IMR-90 (cell line): ENCODE measurements around the gene GPR132. TPM values are rescaled to one million over a fixed set of nuclear protein-coding genes. Genes with fewer than 3 reads are reported as not detected.

ENCODE experiments used
- ATAC-seq: fragments of 200-7000 bp; cut with Tn5 transposase; 2 replicates; pipeline ENCODE4 v1.9.1; 2020; ENCODE audit warnings: low read depth, mild to moderate bottlenecking, moderate library complexity
- BruUV-seq: library from RNA; stranded (reverse); fragments of 400-500 nt; replicated peaks from 2 replicates; lab custom pipeline; 2021; lab: Mats Ljungman, UMichigan
- CTCF ChIA-PET: fragments of 300-600 bp; formaldehyde crosslinking; extraction: SDS; loops from one replicate; lab custom pipeline; 2021; ENCODE audit warnings: antibody characterized with exemption; lab: Yijun Ruan, JAX
- POLR2A ChIA-PET: fragments of 300-600 bp; sonication (Branson Sonifier 250); formaldehyde crosslinking; loops from one replicate; lab custom pipeline; 2022; ENCODE audit warnings: antibody characterized with exemption; ENCODE audit not compliant: unreplicated experiment; lab: Charles Lee
- DNase-seq: peaks from one replicate; pipeline ENCODE4 v3.0.0; 2013
- H2AFZ ChIP-seq: replicated peaks from 2 replicates; pipeline ENCODE3; 2013; ENCODE audit warnings: low read length, mild to moderate bottlenecking; ENCODE audit not compliant: poor library complexity
- H2AK5ac ChIP-seq: 2 replicates; pipeline ENCODE4 v1.6.1; 2013; ENCODE audit warnings: low read depth, low read length, inconsistent platforms
- H2AK9ac ChIP-seq: replicated peaks from 2 replicates; pipeline ENCODE3; 2013; ENCODE audit warnings: mild to moderate bottlenecking, low read depth, low read length, moderate library complexity; ENCODE audit not compliant: poor library complexity
- H2BK120ac ChIP-seq: 2 replicates; pipeline ENCODE4 v1.6.1; 2013; ENCODE audit warnings: low read depth, low read length, inconsistent platforms
- H2BK15ac ChIP-seq: 3 replicates; pipeline ENCODE4 v1.6.1; 2013; ENCODE audit warnings: low read depth, low read length, inconsistent platforms
- H2BK20ac ChIP-seq: 2 replicates; pipeline ENCODE4 v1.6.1; 2013; ENCODE audit warnings: low read depth, mild to moderate bottlenecking, inconsistent platforms, low read length, moderate library complexity
- H2BK5ac ChIP-seq: 2 replicates; pipeline ENCODE4 v1.6.1; 2013; ENCODE audit warnings: mild to moderate bottlenecking, low read depth, low read length, inconsistent platforms; ENCODE audit not compliant: poor library complexity, severe bottlenecking
- H3K14ac ChIP-seq: replicated peaks from 2 replicates; pipeline ENCODE4 v1.6.1; 2013; ENCODE audit warnings: low read depth, low read length, inconsistent platforms
- H3K18ac ChIP-seq: 2 replicates; pipeline ENCODE4 v1.6.1; 2013; ENCODE audit warnings: low read depth, low read length, control low read depth
- H3K23ac ChIP-seq: 2 replicates; pipeline ENCODE4 v1.6.1; 2013; ENCODE audit warnings: low read depth, low read length, inconsistent platforms
- H3K27ac ChIP-seq: 2 replicates; pipeline ENCODE4 v1.5.1; 2013; ENCODE audit warnings: mild to moderate bottlenecking, control low read depth, low read length; ENCODE audit not compliant: insufficient read depth
- H3K27me3 ChIP-seq: 2 replicates; pipeline ENCODE4 v1.6.1; 2013; ENCODE audit warnings: low read length; ENCODE audit not compliant: control insufficient read depth, insufficient read depth
- H3K36me3 ChIP-seq: 2 replicates; pipeline ENCODE4 v1.6.1; 2013; ENCODE audit warnings: low read length, mixed read lengths; ENCODE audit not compliant: control insufficient read depth, insufficient read depth
- H3K4ac ChIP-seq: 2 replicates; pipeline ENCODE4 v1.6.1; 2013; ENCODE audit warnings: low read depth, low read length, inconsistent platforms
- H3K4me1 ChIP-seq: 2 replicates; pipeline ENCODE4 v1.6.1; 2013; ENCODE audit warnings: low read length, mixed read lengths; ENCODE audit not compliant: control insufficient read depth, insufficient read depth
- H3K4me2 ChIP-seq: 2 replicates; pipeline ENCODE4 v1.6.1; 2013; ENCODE audit warnings: low read depth, mild to moderate bottlenecking, control low read depth, low read length, moderate library complexity
- H3K4me3 ChIP-seq: 2 replicates; pipeline ENCODE4 v1.5.1; 2013; ENCODE audit warnings: low read depth, mild to moderate bottlenecking, control low read depth, low read length, moderate library complexity; ENCODE audit not compliant: insufficient read depth
- H3K56ac ChIP-seq: 2 replicates; pipeline ENCODE4 v1.6.1; 2013; ENCODE audit warnings: low read length, inconsistent platforms; ENCODE audit not compliant: insufficient read depth; ENCODE audit errors: extremely low read depth
- H3K79me1 ChIP-seq, 2 experiments: 2 replicates each; pipeline ENCODE4 v1.6.1; 2013; ENCODE audit warnings: low read length in 2 of 2, inconsistent platforms in 1 of 2, low read depth in 1 of 2
- H3K9ac ChIP-seq: 2 replicates; pipeline ENCODE4 v1.6.1; 2013; ENCODE audit warnings: low read depth, low read length, control low read depth
- H3K9me1 ChIP-seq: 2 replicates; pipeline ENCODE4 v1.6.1; 2013; ENCODE audit warnings: low read length, inconsistent platforms; ENCODE audit not compliant: insufficient read depth
- H3K9me3 ChIP-seq: 2 replicates; pipeline ENCODE4 v1.6.1; 2013; ENCODE audit warnings: low read length; ENCODE audit not compliant: control insufficient read depth, insufficient read depth
- H4K20me1 ChIP-seq: 2 replicates; pipeline ENCODE4 v1.6.1; 2013; ENCODE audit warnings: low read length, inconsistent platforms; ENCODE audit not compliant: insufficient read depth
- H4K5ac ChIP-seq: 2 replicates; pipeline ENCODE4 v1.6.1; 2013; ENCODE audit warnings: mild to moderate bottlenecking, low read depth, low read length, control low read depth
- H4K8ac ChIP-seq, 2 experiments: 2 replicates each; pipeline ENCODE4 v1.6.1; 2013; ENCODE audit warnings: low read depth in 2 of 2, low read length in 2 of 2, control low read depth in 1 of 2, inconsistent platforms in 1 of 2
- H4K91ac ChIP-seq: 2 replicates; pipeline ENCODE4 v1.6.1; 2013; ENCODE audit warnings: low read depth, low read length, inconsistent platforms; ENCODE audit not compliant: insufficient read depth
- BHLHE40 ChIP-seq: fragments of 150-350 bp; IDR thresholded peaks from 2 replicates; pipeline ENCODE4 v1.6.1; 2016; ENCODE audit warnings: mild to moderate bottlenecking, low read depth, low read length
- FOS ChIP-seq: fragments of 150-350 bp; IDR thresholded peaks from 2 replicates; pipeline ENCODE4 v1.6.1; 2016; ENCODE audit warnings: low read depth, low read length
- MAZ ChIP-seq: IDR thresholded peaks from 2 replicates; pipeline ENCODE4 v1.6.1; 2012; ENCODE audit warnings: low read depth, mild to moderate bottlenecking, low read length, improper control_type of control experiment, moderate library complexity, borderline replicate concordance
- POLR2A ChIP-seq: IDR thresholded peaks from 2 replicates; pipeline ENCODE4 v1.6.1; 2012; ENCODE audit warnings: mild to moderate bottlenecking, low read depth, low read length
- RAD21 ChIP-seq: IDR thresholded peaks from 2 replicates; pipeline ENCODE4 v1.6.1; 2012; ENCODE audit warnings: low read length, improper control_type of control experiment
- WGBS, 2 experiments: methylation state at CpG; one replicate each; pipeline versions ENCODE4 v1.1.5 to v1.1.7; 2013; ENCODE audit warnings: missing lambda C conversion rate in 2 of 2; ENCODE audit not compliant: insufficient read length in 1 of 2; ENCODE audit errors: extremely low coverage in 2 of 2; 5-methylcytosine and 5-hydroxymethylcytosine counted together
- dilution Hi-C: fragments of 300-500 bp; cut with HindIII; formaldehyde crosslinking; loops from one replicate; pipeline ENCODE4 v1.14.3; 2018; ENCODE audit warnings: low sequenced_read_pairs; ENCODE audit not compliant: unreplicated experiment
- in situ Hi-C: fragments of 300-500 bp; cut with MboI; formaldehyde crosslinking; loops from 3 replicates; pipeline ENCODE4 v1.14.3; 2019; ENCODE audit warnings: low sequenced_read_pairs, inconsistent platforms, mixed read lengths
- intact Hi-C: fragments of 100-400 bp; cut with micrococcal nuclease; formaldehyde crosslinking; loops from 2 replicates; pipeline ENCODE4 v1.10.0; 2022
- polyA plus RNA-seq, 3 experiments: library from polyadenylated mRNA; depleted of rRNA; stranded (reverse); fragments of >200 nt; gene quantifications; 2 replicates each; pipeline ENCODE4 v1.2.3, GENCODE V29; 2012; ENCODE audit warnings: low replicate concordance in 1 of 3
- total RNA-seq: library from RNA; depleted of rRNA; stranded (reverse); fragments of >200 nt; gene quantifications from 2 replicates; pipeline ENCODE4 v1.2.3, GENCODE V29; 2012
- TF ChIP-seq, protein P1 (sequence below): conservative IDR thresholded peaks from 2 replicates; pipeline ENCODE4 v1.5.1; 2012; ENCODE audit warnings: mild to moderate bottlenecking, low read depth, low read length, improper control_type of control experiment
- TF ChIP-seq, protein P2 (sequence below): fragments of 150-350 bp; IDR thresholded peaks from 2 replicates; pipeline ENCODE4 v1.6.1; 2017; ENCODE audit warnings: mild to moderate bottlenecking, antibody characterized with exemption, low read length, low read depth

Gene GPR132
- total and polyA plus RNA-seq, 2 of the 4 experiments (the other 2 are of a cell fraction): under 0.01 to 0.10 TPM

DNA sequence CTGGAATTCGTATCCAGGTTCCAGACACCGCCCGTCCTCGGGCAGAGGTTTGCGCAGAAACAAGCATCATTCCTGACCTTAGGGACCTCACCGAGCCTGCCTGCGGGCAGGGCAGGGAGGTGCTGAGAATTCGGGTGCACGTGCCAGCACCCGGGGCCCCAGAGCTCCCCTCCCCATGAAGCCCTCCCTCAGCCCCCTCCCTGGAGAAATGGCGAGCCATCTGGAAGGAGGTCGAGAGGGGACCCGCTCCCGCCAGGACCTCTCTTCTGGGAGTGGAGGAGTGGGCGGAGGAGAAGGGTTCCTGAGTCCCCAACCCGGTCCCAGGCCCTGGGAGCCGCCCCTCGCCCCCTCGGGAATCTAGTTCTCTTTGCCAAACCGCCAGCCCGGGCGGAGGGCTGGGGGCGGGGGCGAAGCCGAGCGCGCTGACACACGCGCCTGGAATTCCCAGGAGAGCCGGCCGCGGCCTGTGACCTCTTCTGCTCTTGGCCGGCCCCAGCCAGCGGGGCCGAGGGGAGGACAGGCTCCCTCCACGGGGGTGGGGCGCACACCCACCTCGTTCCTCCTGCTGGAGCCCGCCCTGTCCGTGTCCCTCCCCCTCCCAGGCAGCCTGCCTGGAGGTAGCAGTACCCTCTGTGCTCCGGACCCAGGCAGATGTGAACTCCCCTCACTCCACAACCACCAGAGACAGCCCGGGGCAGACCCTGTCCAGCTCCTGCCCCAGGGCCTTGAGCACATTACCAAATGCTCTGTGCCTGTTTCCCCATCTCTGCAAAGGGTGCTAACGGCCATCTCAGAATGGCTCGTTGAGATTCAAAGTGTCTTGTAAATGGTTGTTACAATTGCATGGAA, 23.0 kb upstream of the GPR132 start:
- in situ Hi-C loops (no loop called here), dilution Hi-C loops (no loop called here), intact Hi-C loops (loop anchor here (2.0 kb wide), 1 partner anchor 113 kb away; no protein-coding TSS in a partner anchor)
- ATAC-seq (peak; percentile 38), DNase-seq (peak; percentile 74)
- H2BK5ac ChIP-seq: peak overlapping the region; percentile 82
- peak overlapping the region; percentile 91 for H2AK9ac ChIP-seq
- peak overlapping the region; percentile 70; the same call in 1 of the 2 replicates for H3K56ac ChIP-seq
- peaks cover 29% of the 10 kb centered on the region for H3K4me1 ChIP-seq
- H3K36me3 ChIP-seq: no peaks in the 10 kb centered on the region
- H2BK120ac ChIP-seq: peak overlapping the region; percentile 80
- peaks cover 16% of the 10 kb centered on the region for H3K9me1 ChIP-seq
- ChIA-PET POLR2A (no interaction called here), CTCF (no interaction called here)
- H3K18ac ChIP-seq: peak overlapping the region; percentile 33
- no TSS peak for BruUV-seq
- H3K4me3 ChIP-seq: peak overlapping the region; percentile 48; the same call in 1 of the 2 replicates
- H3K27me3 ChIP-seq: no peaks in the 10 kb centered on the region
- H2AFZ ChIP-seq: peak overlapping the region; percentile 88
- peaks cover 0 to 38% of the 10 kb centered on the region in 2 experiments; a peak in 2 of 4 replicates for H3K79me1 ChIP-seq
- peak overlapping the region; percentile 50 for H4K5ac ChIP-seq
- peaks cover 5% of the 10 kb centered on the region; the same call in 1 of the 2 replicates for H4K20me1 ChIP-seq
- peak overlapping the region; percentile 60 for H3K4me2 ChIP-seq
- peak overlapping the region; percentile 87; the same call in 2 of the 3 replicates for H2BK15ac ChIP-seq
- H2AK5ac ChIP-seq: peak overlapping the region; percentile 99
- WGBS, 2 experiments: 0% methylated on average over 9 of the region's 44 CpGs; no CpG with 5 or more reads in 1 of the 2 experiments
- peak overlapping the region; percentile 58 to 78 for H4K8ac ChIP-seq
- H2BK20ac ChIP-seq: peak overlapping the region; percentile 85
- TF ChIP-seq, protein P1, sequence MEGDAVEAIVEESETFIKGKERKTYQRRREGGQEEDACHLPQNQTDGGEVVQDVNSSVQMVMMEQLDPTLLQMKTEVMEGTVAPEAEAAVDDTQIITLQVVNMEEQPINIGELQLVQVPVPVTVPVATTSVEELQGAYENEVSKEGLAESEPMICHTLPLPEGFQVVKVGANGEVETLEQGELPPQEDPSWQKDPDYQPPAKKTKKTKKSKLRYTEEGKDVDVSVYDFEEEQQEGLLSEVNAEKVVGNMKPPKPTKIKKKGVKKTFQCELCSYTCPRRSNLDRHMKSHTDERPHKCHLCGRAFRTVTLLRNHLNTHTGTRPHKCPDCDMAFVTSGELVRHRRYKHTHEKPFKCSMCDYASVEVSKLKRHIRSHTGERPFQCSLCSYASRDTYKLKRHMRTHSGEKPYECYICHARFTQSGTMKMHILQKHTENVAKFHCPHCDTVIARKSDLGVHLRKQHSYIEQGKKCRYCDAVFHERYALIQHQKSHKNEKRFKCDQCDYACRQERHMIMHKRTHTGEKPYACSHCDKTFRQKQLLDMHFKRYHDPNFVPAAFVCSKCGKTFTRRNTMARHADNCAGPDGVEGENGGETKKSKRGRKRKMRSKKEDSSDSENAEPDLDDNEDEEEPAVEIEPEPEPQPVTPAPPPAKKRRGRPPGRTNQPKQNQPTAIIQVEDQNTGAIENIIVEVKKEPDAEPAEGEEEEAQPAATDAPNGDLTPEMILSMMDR: no peak
- TF ChIP-seq BHLHE40: peak; percentile 82
- TF ChIP-seq, protein P2, sequence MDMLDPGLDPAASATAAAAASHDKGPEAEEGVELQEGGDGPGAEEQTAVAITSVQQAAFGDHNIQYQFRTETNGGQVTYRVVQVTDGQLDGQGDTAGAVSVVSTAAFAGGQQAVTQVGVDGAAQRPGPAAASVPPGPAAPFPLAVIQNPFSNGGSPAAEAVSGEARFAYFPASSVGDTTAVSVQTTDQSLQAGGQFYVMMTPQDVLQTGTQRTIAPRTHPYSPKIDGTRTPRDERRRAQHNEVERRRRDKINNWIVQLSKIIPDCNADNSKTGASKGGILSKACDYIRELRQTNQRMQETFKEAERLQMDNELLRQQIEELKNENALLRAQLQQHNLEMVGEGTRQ: no peak
- no peak; the same call in 1 of the 2 replicates for TF ChIP-seq FOS
- TF ChIP-seq MAZ: peak; percentile 93
- TF ChIP-seq RAD21: no peak
- TF ChIP-seq POLR2A: no peak
- H3K27ac ChIP-seq: peak overlapping the region; percentile 75
- H3K9me3 ChIP-seq: no peaks in the 10 kb centered on the region
- H3K14ac ChIP-seq: peak overlapping the region; percentile 77
- H3K9ac ChIP-seq: peak overlapping the region; percentile 21; the same call in 1 of the 2 replicates
- H4K91ac ChIP-seq: peak overlapping the region; percentile 98
- peak overlapping the region; percentile 89 for H3K23ac ChIP-seq
- peak overlapping the region; percentile 97 for H3K4ac ChIP-seq
